ENCODE data around the gene CALML3. TPM values are rescaled to one million over a fixed set of nuclear protein-coding genes. Genes with fewer than 3 reads are reported as not detected.

The CALML3 gene
- total and polyA plus RNA-seq, 10 of the 15 experiments (the other 5 are each of a cell fraction or from before 2014, with no cell fraction given) = not detected

- FAIRE-seq = no peak
- H3K27me3 ChIP-seq (replicated peaks in 1 of 2; ENCODE audit: control insufficient read depth in 2 of 2, insufficient read depth in 2 of 2, low read length in 1 of 2) = peaks cover 1 to 7% of the 10 kb centered on the region in 2 experiments; a peak in 2 of 4 replicates
- intact Hi-C loops (cut with micrococcal nuclease; ENCODE audit: unreplicated experiment) = no loop called here
- in situ Hi-C loops (cut with MboI) = no loop called here
- no peaks in the 10 kb centered on the region for H4K20me1 ChIP-seq (ENCODE audit: control insufficient read depth, insufficient read depth)
- ChIA-PET SMC1A (ENCODE audit: uncharacterized antibody, unreplicated experiment) (interaction anchor here (0.6 to 1.1 kb wide), 2 partner anchors 56 to 269 kb away, joined by 3 read pairs; no protein-coding TSS in a partner anchor), RAD21 (ENCODE audit: unreplicated experiment) (no interaction called here), POLR2A (no interaction called here), CTCF (interaction anchor here (0.6 kb wide), 1 partner anchor 900 kb away, joined by 3 read pairs; no protein-coding TSS in a partner anchor)
- no peaks in the 10 kb centered on the region for H3K9me3 ChIP-seq (replicated peaks; ENCODE audit: control insufficient read depth, insufficient read depth, low read length)
- ATAC-seq = no peak
- no peaks in the 10 kb centered on the region for H3K79me2 ChIP-seq (ENCODE audit: control insufficient read depth, insufficient read depth, low read length)
- WGBS (ENCODE audit: insufficient coverage, insufficient replicate concordance, low lambda C conversion rate, missing lambda C conversion rate) = 43% methylated on average over 5 of the region's 5 CpGs
- no peak overlapping the region for H3K4me3 ChIP-seq
- H3K4me1 ChIP-seq (ENCODE audit: control insufficient read depth, insufficient read depth, low read length) = no peaks in the 10 kb centered on the region
- H2AFZ ChIP-seq (ENCODE audit: control insufficient read depth, low read depth, low read length) = no peak overlapping the region
- no peak overlapping the region for H3K9ac ChIP-seq (ENCODE audit: control insufficient read depth, insufficient read depth, low read length)
- H3K36me3 ChIP-seq (ENCODE audit: control insufficient read depth in 2 of 2, insufficient read depth in 2 of 2, low read length in 1 of 2) = no peaks in the 10 kb centered on the region
- no peak for DNase-seq (ENCODE audit: low read depth, low spot score)
- no peak overlapping the region for H3K4me2 ChIP-seq (ENCODE audit: control insufficient read depth, insufficient read depth)
- H3K27ac ChIP-seq (ENCODE audit: control insufficient read depth, insufficient read depth) = no peak overlapping the region
- BruUV-seq (replicated peaks) = no TSS peak
- TF ChIP-seq SMAD5 (IDR thresholded peaks at IDR 0.05; ENCODE audit: low read depth) (no peak), RAD51 (IDR thresholded peaks at IDR 0.05) (no peak), ATF7 (IDR thresholded peaks at IDR 0.05; ENCODE audit: low read depth) (no peak), RFX5 (IDR thresholded peaks at IDR 0.05; ENCODE audit: low read depth, low read length) (no peak), SIN3A (IDR thresholded peaks at IDR 0.05; ENCODE audit: low read depth, low read length) (no peak), CREB1 (IDR thresholded peaks at IDR 0.05; ENCODE audit: low read depth) (no peak), EP300 (IDR thresholded peaks at IDR 0.05; ENCODE audit: borderline replicate concordance in 1 of 2, control insufficient read depth in 1 of 2, low read depth in 2 of 2, low read length in 2 of 2) (no peak), ESRRA (IDR thresholded peaks at IDR 0.05; ENCODE audit: low read length) (no peak), BACH1 (IDR thresholded peaks at IDR 0.05; ENCODE audit: borderline replicate concordance) (no peak), TCF12 (IDR thresholded peaks at IDR 0.05; ENCODE audit: low read depth, low read length) (no peak), ZSCAN29 (IDR thresholded peaks at IDR 0.05) (no peak), MYC (IDR thresholded peaks at IDR 0.05; ENCODE audit: insufficient read depth, insufficient read length, insufficient replicate concordance, low read length, severe bottlenecking) (no peak), ZNF687 (IDR thresholded peaks at IDR 0.05) (no peak)
- TF ChIP-seq, protein P1, sequence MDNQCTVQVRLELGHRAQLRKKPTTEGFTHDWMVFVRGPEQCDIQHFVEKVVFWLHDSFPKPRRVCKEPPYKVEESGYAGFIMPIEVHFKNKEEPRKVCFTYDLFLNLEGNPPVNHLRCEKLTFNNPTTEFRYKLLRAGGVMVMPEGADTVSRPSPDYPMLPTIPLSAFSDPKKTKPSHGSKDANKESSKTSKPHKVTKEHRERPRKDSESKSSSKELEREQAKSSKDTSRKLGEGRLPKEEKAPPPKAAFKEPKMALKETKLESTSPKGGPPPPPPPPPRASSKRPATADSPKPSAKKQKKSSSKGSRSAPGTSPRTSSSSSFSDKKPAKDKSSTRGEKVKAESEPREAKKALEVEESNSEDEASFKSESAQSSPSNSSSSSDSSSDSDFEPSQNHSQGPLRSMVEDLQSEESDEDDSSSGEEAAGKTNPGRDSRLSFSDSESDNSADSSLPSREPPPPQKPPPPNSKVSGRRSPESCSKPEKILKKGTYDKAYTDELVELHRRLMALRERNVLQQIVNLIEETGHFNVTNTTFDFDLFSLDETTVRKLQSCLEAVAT (IDR thresholded peaks at IDR 0.05) = no peak
- TF ChIP-seq, protein P2, sequence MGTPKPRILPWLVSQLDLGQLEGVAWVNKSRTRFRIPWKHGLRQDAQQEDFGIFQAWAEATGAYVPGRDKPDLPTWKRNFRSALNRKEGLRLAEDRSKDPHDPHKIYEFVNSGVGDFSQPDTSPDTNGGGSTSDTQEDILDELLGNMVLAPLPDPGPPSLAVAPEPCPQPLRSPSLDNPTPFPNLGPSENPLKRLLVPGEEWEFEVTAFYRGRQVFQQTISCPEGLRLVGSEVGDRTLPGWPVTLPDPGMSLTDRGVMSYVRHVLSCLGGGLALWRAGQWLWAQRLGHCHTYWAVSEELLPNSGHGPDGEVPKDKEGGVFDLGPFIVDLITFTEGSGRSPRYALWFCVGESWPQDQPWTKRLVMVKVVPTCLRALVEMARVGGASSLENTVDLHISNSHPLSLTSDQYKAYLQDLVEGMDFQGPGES (IDR thresholded peaks at IDR 0.05) = no peak
- TF ChIP-seq, protein P3, sequence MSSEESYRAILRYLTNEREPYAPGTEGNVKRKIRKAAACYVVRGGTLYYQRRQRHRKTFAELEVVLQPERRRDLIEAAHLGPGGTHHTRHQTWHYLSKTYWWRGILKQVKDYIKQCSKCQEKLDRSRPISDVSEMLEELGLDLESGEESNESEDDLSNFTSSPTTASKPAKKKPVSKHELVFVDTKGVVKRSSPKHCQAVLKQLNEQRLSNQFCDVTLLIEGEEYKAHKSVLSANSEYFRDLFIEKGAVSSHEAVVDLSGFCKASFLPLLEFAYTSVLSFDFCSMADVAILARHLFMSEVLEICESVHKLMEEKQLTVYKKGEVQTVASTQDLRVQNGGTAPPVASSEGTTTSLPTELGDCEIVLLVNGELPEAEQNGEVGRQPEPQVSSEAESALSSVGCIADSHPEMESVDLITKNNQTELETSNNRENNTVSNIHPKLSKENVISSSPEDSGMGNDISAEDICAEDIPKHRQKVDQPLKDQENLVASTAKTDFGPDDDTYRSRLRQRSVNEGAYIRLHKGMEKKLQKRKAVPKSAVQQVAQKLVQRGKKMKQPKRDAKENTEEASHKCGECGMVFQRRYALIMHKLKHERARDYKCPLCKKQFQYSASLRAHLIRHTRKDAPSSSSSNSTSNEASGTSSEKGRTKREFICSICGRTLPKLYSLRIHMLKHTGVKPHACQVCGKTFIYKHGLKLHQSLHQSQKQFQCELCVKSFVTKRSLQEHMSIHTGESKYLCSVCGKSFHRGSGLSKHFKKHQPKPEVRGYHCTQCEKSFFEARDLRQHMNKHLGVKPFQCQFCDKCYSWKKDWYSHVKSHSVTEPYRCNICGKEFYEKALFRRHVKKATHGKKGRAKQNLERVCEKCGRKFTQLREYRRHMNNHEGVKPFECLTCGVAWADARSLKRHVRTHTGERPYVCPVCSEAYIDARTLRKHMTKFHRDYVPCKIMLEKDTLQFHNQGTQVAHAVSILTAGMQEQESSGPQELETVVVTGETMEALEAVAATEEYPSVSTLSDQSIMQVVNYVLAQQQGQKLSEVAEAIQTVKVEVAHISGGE (CRISPR knock-in tag; IDR thresholded peaks at IDR 0.05) = no peak
Observed at GRCh38 chr10:5518143-5518542, 6.6 kb upstream of the CALML3 start.

Measured in GM12878 (cell line).